H1 (cell line): ENCODE data around the gene PRSS36. TPM values are rescaled to one million over a fixed set of nuclear protein-coding genes. Genes with fewer than 3 reads are reported as not detected.

Experiments
- ATF3 ChIP-seq: IDR thresholded peaks from 2 replicates; pipeline ENCODE4 v1.6.1; 2011; ENCODE audit warnings: low read depth, mild to moderate bottlenecking, low read length; ENCODE audit not compliant: insufficient read depth
- BACH1 ChIP-seq: IDR thresholded peaks from 2 replicates; pipeline ENCODE4 v1.6.1; 2012; ENCODE audit warnings: low read length, improper control_type of control experiment
- CBX5 ChIP-seq: fragments of 300-800, 300-1000 bp; sonication (generic); IDR thresholded peaks from 2 replicates; pipeline ENCODE4 v1.7.1; 2016; ENCODE audit warnings: antibody characterized with exemption, low read length, low read depth
- CEBPB ChIP-seq: IDR thresholded peaks from 2 replicates; pipeline ENCODE4 v1.6.1; 2012; ENCODE audit warnings: low read depth, low read length
- CTBP2 ChIP-seq: IDR thresholded peaks from 2 replicates; pipeline ENCODE4 v1.7.0; 2011; ENCODE audit warnings: borderline replicate concordance, mild to moderate bottlenecking, moderate library complexity, mixed read lengths, low read length; ENCODE audit not compliant: insufficient read depth, insufficient read length
- EZH2 ChIP-seq: fragments of 200-600 bp; sonication (generic); IDR thresholded peaks from 2 replicates; pipeline ENCODE4 v1.7.1; 2012; ENCODE audit warnings: low read depth, mild to moderate bottlenecking, moderate library complexity, low read length, inconsistent platforms; ENCODE audit not compliant: severe bottlenecking
- GABPA ChIP-seq: IDR thresholded peaks from 2 replicates; pipeline ENCODE4 v1.6.1; 2011; ENCODE audit warnings: mild to moderate bottlenecking, low read length, moderate library complexity, borderline replicate concordance; ENCODE audit not compliant: insufficient read depth
- HDAC6 ChIP-seq: IDR thresholded peaks from one replicate; pipeline ENCODE4 v1.7.1; 2012; ENCODE audit warnings: low read depth, mild to moderate bottlenecking, inconsistent platforms, low read length, moderate library complexity
- JUND ChIP-seq: IDR thresholded peaks from 2 replicates; pipeline ENCODE4 v1.6.1; 2011; ENCODE audit warnings: mild to moderate bottlenecking, improper control_type of control experiment, low read length
- NANOG ChIP-seq: IDR thresholded peaks from 2 replicates; pipeline ENCODE4 v1.6.1; 2011; ENCODE audit warnings: low read length, low read depth, mild to moderate bottlenecking, inconsistent platforms; ENCODE audit not compliant: insufficient read depth, poor library complexity, severe bottlenecking
- POLR2A ChIP-seq, 2 experiments: IDR thresholded peaks; 1 replicate in 1 of 2; 2 replicates in 1 of 2; pipeline ENCODE4 v1.6.1; 2011; ENCODE audit warnings: low read depth in 2 of 2, low read length in 2 of 2, mild to moderate bottlenecking in 2 of 2; ENCODE audit errors: control extremely low read depth in 1 of 2
- POLR2AphosphoS5 ChIP-seq: IDR thresholded peaks from 2 replicates; pipeline ENCODE4 v1.6.1; 2011; ENCODE audit warnings: low read depth, low read length
- RBBP5 ChIP-seq: IDR thresholded peaks from 2 replicates; pipeline ENCODE4 v1.7.1; 2012; ENCODE audit warnings: low read depth, mild to moderate bottlenecking, inconsistent platforms, low read length, moderate library complexity, borderline replicate concordance
- RNF2 ChIP-seq: fragments of 200-900, 300-1000 bp; sonication (generic); IDR thresholded peaks from 2 replicates; pipeline ENCODE4 v1.7.1; 2016; ENCODE audit warnings: borderline replicate concordance, low read depth, mild to moderate bottlenecking, antibody characterized with exemption, low read length; ENCODE audit not compliant: poor library complexity, severe bottlenecking; ENCODE audit errors: missing control alignments
- SIX5 ChIP-seq: IDR thresholded peaks from 2 replicates; pipeline ENCODE4 v1.6.1; 2011; ENCODE audit warnings: mild to moderate bottlenecking, low read depth, low read length
- TBP ChIP-seq: IDR thresholded peaks from 2 replicates; pipeline ENCODE4 v1.6.1; 2011; ENCODE audit warnings: low read depth, low read length, improper control_type of control experiment
- ZNF274 ChIP-seq: IDR thresholded peaks from 2 replicates; pipeline ENCODE4 v1.7.0; 2012; ENCODE audit warnings: low read length, borderline replicate concordance; ENCODE audit errors: extremely low read depth
- polyA plus RNA-seq, 7 experiments: library from polyadenylated mRNA; depleted of rRNA in 3 of 7; stranded (reverse) in 5 of 7; unstranded in 2 of 7; fragments of >200 nt in 5 of 7; fragments of 200-250 nt in 2 of 7; gene quantifications; 1 replicate in 5 of 7; 2 replicates in 1 of 7; 4 replicates in 1 of 7; pipeline versions ENCODE4 v1.2.1 to v1.2.3, GENCODE V29; 2011 to 2013; ENCODE audit warnings: missing spikeins in 2 of 7, mixed read lengths in 2 of 7
- total RNA-seq: library from RNA; stranded (reverse); fragmentation: NEBNext Ultra II Directional; extraction: Animal tissue kit (Norgen Biotek cat#: 25700); gene quantifications from 2 replicates; pipeline ENCODE4 v1.2.1, GENCODE V29; 2021
- TF ChIP-seq, protein P1 (sequence below): IDR thresholded peaks from 2 replicates; pipeline ENCODE4 v1.6.1; 2012; ENCODE audit warnings: inconsistent platforms
- TF ChIP-seq, protein P2 (sequence below), 3 experiments: IDR thresholded peaks; 1 replicate in 2 of 3; 2 replicates in 1 of 3; pipeline versions ENCODE4 v1.5.1 to v1.6.1; 2011; ENCODE audit warnings: low read length in 3 of 3, mild to moderate bottlenecking in 3 of 3, inconsistent platforms in 2 of 3, low read depth in 1 of 3, moderate library complexity in 1 of 3; ENCODE audit not compliant: insufficient read depth in 1 of 3; ENCODE audit errors: control extremely low read depth in 1 of 3

PRSS36 gene
- total and polyA plus RNA-seq, 2 of the 8 experiments (the other 6 are each of a cell fraction or from before 2014, with no cell fraction given), result 1.3 to 1.9 TPM

GRCh38 chr16:31134625-31135534, 15.0 kb downstream of the PRSS36 start (continued):
- TF ChIP-seq CTBP2 (no peak), ZNF274 (no peak), EZH2 (no peak), RNF2 (no peak), TBP (peak; percentile 21; the same call in 1 of the 2 replicates), BACH1 (no peak), POLR2A (IDR thresholded peaks at IDR 0.05; ENCODE audit: control extremely low read depth in 1 of 2, low read depth in 2 of 2, low read length in 2 of 2) (peak in 1 of 2 experiments; percentile 60; a peak in 2 of 3 replicates), JUND (no peak), CBX5 (no peak), POLR2AphosphoS5 (no peak; the same call in 1 of the 2 replicates), NANOG (no peak), RBBP5 (no peak), SIX5 (no peak), ATF3 (peak; percentile 31; the same call in 1 of the 2 replicates), GABPA (no peak), HDAC6 (no peak), CEBPB (peak; percentile 41; the same call in 1 of the 2 replicates)
- TF ChIP-seq, protein P1, sequence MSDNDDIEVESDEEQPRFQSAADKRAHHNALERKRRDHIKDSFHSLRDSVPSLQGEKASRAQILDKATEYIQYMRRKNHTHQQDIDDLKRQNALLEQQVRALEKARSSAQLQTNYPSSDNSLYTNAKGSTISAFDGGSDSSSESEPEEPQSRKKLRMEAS, result peak; percentile 5; the same call in 1 of the 2 replicates
- TF ChIP-seq, protein P2, sequence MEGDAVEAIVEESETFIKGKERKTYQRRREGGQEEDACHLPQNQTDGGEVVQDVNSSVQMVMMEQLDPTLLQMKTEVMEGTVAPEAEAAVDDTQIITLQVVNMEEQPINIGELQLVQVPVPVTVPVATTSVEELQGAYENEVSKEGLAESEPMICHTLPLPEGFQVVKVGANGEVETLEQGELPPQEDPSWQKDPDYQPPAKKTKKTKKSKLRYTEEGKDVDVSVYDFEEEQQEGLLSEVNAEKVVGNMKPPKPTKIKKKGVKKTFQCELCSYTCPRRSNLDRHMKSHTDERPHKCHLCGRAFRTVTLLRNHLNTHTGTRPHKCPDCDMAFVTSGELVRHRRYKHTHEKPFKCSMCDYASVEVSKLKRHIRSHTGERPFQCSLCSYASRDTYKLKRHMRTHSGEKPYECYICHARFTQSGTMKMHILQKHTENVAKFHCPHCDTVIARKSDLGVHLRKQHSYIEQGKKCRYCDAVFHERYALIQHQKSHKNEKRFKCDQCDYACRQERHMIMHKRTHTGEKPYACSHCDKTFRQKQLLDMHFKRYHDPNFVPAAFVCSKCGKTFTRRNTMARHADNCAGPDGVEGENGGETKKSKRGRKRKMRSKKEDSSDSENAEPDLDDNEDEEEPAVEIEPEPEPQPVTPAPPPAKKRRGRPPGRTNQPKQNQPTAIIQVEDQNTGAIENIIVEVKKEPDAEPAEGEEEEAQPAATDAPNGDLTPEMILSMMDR (IDR thresholded peaks at IDR 0.05; ENCODE audit: control extremely low read depth in 1 of 3, insufficient read depth in 1 of 3, low read depth in 1 of 3, low read length in 3 of 3), result no peak
